H1 (cell line): Measurements from ENCODE around the gene FN3KRP. TPM values are rescaled to one million over a fixed set of nuclear protein-coding genes. Genes with fewer than 3 reads are reported as not detected.

Source experiments
- CTCF ChIA-PET: fragments of 300-600 bp; sonication (Branson Sonifier 250); formaldehyde crosslinking; loops from one replicate; lab custom pipeline; 2021; ENCODE audit not compliant: partially characterized antibody; lab: Charles Lee
- POLR2A ChIA-PET: fragments of 300-600 bp; sonication (Branson Sonifier 250); formaldehyde crosslinking; loops from one replicate; lab custom pipeline; 2021; ENCODE audit warnings: inconsistent platforms; ENCODE audit not compliant: partially characterized antibody; lab: Charles Lee
- DNase-seq, 2 experiments: peaks; one replicate each; pipeline versions ENCODE4 v3.0.0 to v3.0.0-alpha.2; 2010 to 2022; ENCODE audit warnings: low spot score in 2 of 2, low read depth in 1 of 2, mixed read lengths in 1 of 2
- FAIRE-seq: peaks from 2 replicates; lab custom pipeline; 2011; peaks lifted over from hg19 to GRCh38; lab: Jason Lieb, UNC
- H2AFZ ChIP-seq: 2 replicates; pipeline ENCODE4 v1.8.1; 2012; ENCODE audit warnings: low read length, inconsistent platforms
- H2AK5ac ChIP-seq: 2 replicates; pipeline ENCODE4 v1.6.1; 2013; ENCODE audit warnings: low read depth, low read length
- H2BK120ac ChIP-seq: replicated peaks from 2 replicates; pipeline ENCODE3; 2013; ENCODE audit warnings: low read depth, low read length, inconsistent platforms
- H2BK12ac ChIP-seq: 2 replicates; pipeline ENCODE4 v1.6.1; 2013; ENCODE audit warnings: low read depth, low read length
- H2BK15ac ChIP-seq: 2 replicates; pipeline ENCODE4 v1.6.1; 2013; ENCODE audit warnings: low read length
- H2BK20ac ChIP-seq: 2 replicates; pipeline ENCODE4 v1.6.1; 2013; ENCODE audit warnings: low read length
- H2BK5ac ChIP-seq: 2 replicates; pipeline ENCODE4 v1.6.1; 2013; ENCODE audit warnings: low read depth, low read length
- H3K14ac ChIP-seq: 2 replicates; pipeline ENCODE4 v1.6.1; 2013; ENCODE audit warnings: inconsistent platforms; ENCODE audit not compliant: insufficient read length
- H3K18ac ChIP-seq: 2 replicates; pipeline ENCODE4 v1.6.1; 2013; ENCODE audit warnings: low read length; ENCODE audit errors: extremely low read depth
- H3K23ac ChIP-seq: 2 replicates; pipeline ENCODE4 v1.6.1; 2013; ENCODE audit warnings: inconsistent platforms; ENCODE audit not compliant: insufficient read length
- H3K23me2 ChIP-seq: 2 replicates; pipeline ENCODE4 v1.6.1; 2013; ENCODE audit warnings: low read depth, low read length
- H3K27ac ChIP-seq: 2 replicates; pipeline ENCODE4 v1.6.1; 2011; ENCODE audit warnings: low read depth, low read length, inconsistent platforms
- H3K27me3 ChIP-seq, 4 experiments: replicated peaks in 1 of 4; 1 replicate in 1 of 4; 2 replicates in 3 of 4; pipeline versions ENCODE4 v1.6.1 to v1.8.1; 2011 to 2013; ENCODE audit warnings: low read length in 3 of 4, mild to moderate bottlenecking in 3 of 4, inconsistent platforms in 2 of 4, mixed read lengths in 2 of 4, moderate library complexity in 1 of 4; ENCODE audit not compliant: control insufficient read depth in 3 of 4, insufficient read depth in 3 of 4; ENCODE audit errors: extremely low read depth in 1 of 4
- H3K36me3 ChIP-seq, 4 experiments: 2 replicates each; pipeline versions ENCODE4 v1.6.1 to v1.8.1; 2011 to 2013; ENCODE audit warnings: mild to moderate bottlenecking in 4 of 4, low read length in 3 of 4, moderate library complexity in 2 of 4, control low read depth in 1 of 4, inconsistent platforms in 1 of 4; ENCODE audit not compliant: insufficient read depth in 4 of 4, control insufficient read depth in 2 of 4
- H3K4ac ChIP-seq: replicated peaks from 2 replicates; pipeline ENCODE3; 2013; ENCODE audit warnings: low read length, low read depth, mixed read lengths, inconsistent platforms; ENCODE audit not compliant: insufficient read length
- H3K4me1 ChIP-seq, 4 experiments: replicated peaks in 1 of 4; 1 replicate in 1 of 4; 2 replicates in 3 of 4; pipeline versions ENCODE4 v1.6.1 to v1.8.1; 2011 to 2013; ENCODE audit warnings: low read length in 3 of 4, inconsistent platforms in 2 of 4, mixed read lengths in 1 of 4; ENCODE audit not compliant: insufficient read depth in 4 of 4, control insufficient read depth in 3 of 4
- H3K4me2 ChIP-seq, 2 experiments: 2 replicates each; pipeline versions ENCODE4 v1.6.1 to v1.8.1; 2011 to 2013; ENCODE audit warnings: low read depth in 2 of 2, low read length in 2 of 2, control low read depth in 1 of 2, inconsistent platforms in 1 of 2, mild to moderate bottlenecking in 1 of 2; ENCODE audit not compliant: insufficient read depth in 1 of 2
- H3K4me3 ChIP-seq, 4 experiments: fragments of 200-600, 300-600 bp in 1 of 4; sonication (generic), shearing (Covaris generic), sonication (Bioruptor Twin) in 1 of 4; 2 replicates each; pipeline versions ENCODE4 v1.5.1 to v1.8.1; 2011 to 2016; ENCODE audit warnings: low read length in 4 of 4, low read depth in 3 of 4, control low read depth in 2 of 4, inconsistent platforms in 2 of 4, mild to moderate bottlenecking in 2 of 4, mixed read lengths in 1 of 4, moderate library complexity in 1 of 4; ENCODE audit not compliant: insufficient read depth in 2 of 4; ENCODE audit errors: extremely low read depth in 1 of 4
- H3K56ac ChIP-seq: replicated peaks from 2 replicates; pipeline ENCODE3; 2013; ENCODE audit warnings: low read depth, mild to moderate bottlenecking, mixed read lengths, low read length, inconsistent platforms; ENCODE audit not compliant: insufficient read length
- H3K79me1 ChIP-seq: 2 replicates; pipeline ENCODE4 v1.6.1; 2013; ENCODE audit warnings: low read depth, low read length, control low read depth
- H3K79me2 ChIP-seq, 2 experiments: 2 replicates each; pipeline versions ENCODE4 v1.6.1 to v1.8.1; 2012 to 2013; ENCODE audit warnings: low read length in 2 of 2, mild to moderate bottlenecking in 2 of 2, inconsistent platforms in 1 of 2; ENCODE audit not compliant: insufficient read depth in 2 of 2, control insufficient read depth in 1 of 2
- H3K9ac ChIP-seq, 4 experiments: replicated peaks in 1 of 4; 1 replicate in 1 of 4; 2 replicates in 3 of 4; pipeline versions ENCODE4 v1.6.1 to v1.8.1; 2011 to 2013; ENCODE audit warnings: low read depth in 3 of 4, low read length in 3 of 4, control low read depth in 2 of 4, mild to moderate bottlenecking in 2 of 4, moderate library complexity in 2 of 4, inconsistent platforms in 1 of 4; ENCODE audit errors: extremely low read depth in 1 of 4
- H3K9me3 ChIP-seq, 2 experiments: 2 replicates each; pipeline versions ENCODE4 v1.6.1 to v1.8.1; 2012 to 2013; ENCODE audit warnings: mild to moderate bottlenecking in 2 of 2, moderate library complexity in 2 of 2, control low read depth in 1 of 2, inconsistent platforms in 1 of 2, low read depth in 1 of 2, low read length in 1 of 2, mixed read lengths in 1 of 2; ENCODE audit not compliant: insufficient read depth in 2 of 2
- H4K20me1 ChIP-seq, 2 experiments: replicated peaks in 1 of 2; 2 replicates each; pipeline versions ENCODE3 to v1.8.1; 2011 to 2013; ENCODE audit warnings: inconsistent platforms in 2 of 2, low read length in 2 of 2, mild to moderate bottlenecking in 1 of 2; ENCODE audit not compliant: insufficient read depth in 2 of 2, control insufficient read depth in 1 of 2
- H4K5ac ChIP-seq: 2 replicates; pipeline ENCODE4 v1.6.1; 2013; ENCODE audit warnings: low read length, low read depth, mixed read lengths, inconsistent platforms; ENCODE audit not compliant: insufficient read length
- H4K8ac ChIP-seq: 2 replicates; pipeline ENCODE4 v1.8.0; 2013; ENCODE audit warnings: mild to moderate bottlenecking, moderate library complexity, low read length, inconsistent platforms; ENCODE audit not compliant: insufficient read depth; ENCODE audit errors: extremely low read depth
- H4K91ac ChIP-seq: replicated peaks from 2 replicates; pipeline ENCODE3; 2013; ENCODE audit warnings: low read length, mixed read lengths, inconsistent platforms; ENCODE audit not compliant: insufficient read length
- RFX5 ChIP-seq: IDR thresholded peaks from 2 replicates; pipeline ENCODE4 v1.6.1; 2011; ENCODE audit warnings: low read depth, low read length, improper control_type of control experiment, borderline replicate concordance
- SP2 ChIP-seq: IDR thresholded peaks from 2 replicates; pipeline ENCODE4 v1.6.1; 2012; ENCODE audit warnings: mild to moderate bottlenecking, low read length, inconsistent platforms
- TEAD4 ChIP-seq: IDR thresholded peaks from 2 replicates; pipeline ENCODE4 v1.6.1; 2012; ENCODE audit warnings: low read depth, low read length, inconsistent platforms, mixed read lengths
- WGBS, 2 experiments: shearing (Covaris generic) in 1 of 2; methylation state at CpG; one replicate each; pipeline versions ENCODE4 v1.1.6 to v1.1.7; 2013 to 2015; ENCODE audit warnings: low lambda C conversion rate in 2 of 2, mixed read lengths in 2 of 2, inconsistent platforms in 1 of 2, low coverage in 1 of 2, missing lambda C conversion rate in 1 of 2; ENCODE audit not compliant: insufficient replicate concordance in 2 of 2, insufficient coverage in 1 of 2, insufficient read length in 1 of 2; ENCODE audit errors: extremely low coverage in 1 of 2, missing lambda C conversion rate in 1 of 2; 5-methylcytosine and 5-hydroxymethylcytosine counted together
- polyA plus RNA-seq, 7 experiments: library from polyadenylated mRNA; depleted of rRNA in 3 of 7; stranded (reverse) in 5 of 7; unstranded in 2 of 7; fragments of >200 nt in 5 of 7; fragments of 200-250 nt in 2 of 7; gene quantifications; 1 replicate in 5 of 7; 2 replicates in 1 of 7; 4 replicates in 1 of 7; pipeline versions ENCODE4 v1.2.1 to v1.2.3, GENCODE V29; 2011 to 2013; ENCODE audit warnings: missing spikeins in 2 of 7, mixed read lengths in 2 of 7
- total RNA-seq: library from RNA; stranded (reverse); fragmentation: NEBNext Ultra II Directional; extraction: Animal tissue kit (Norgen Biotek cat#: 25700); gene quantifications from 2 replicates; pipeline ENCODE4 v1.2.1, GENCODE V29; 2021

Gene FN3KRP
- total and polyA plus RNA-seq, 2 of the 8 experiments (the other 6 are each of a cell fraction or from before 2014, with no cell fraction given) = 18.1 to 21.4 TPM

GRCh38 chr17:82729479-82730260, 13.2 kb downstream of the FN3KRP start:
- WGBS, 2 experiments = 87% methylated on average over 39 of the region's 48 CpGs; no CpG with 5 or more reads in 1 of the 2 experiments
- no peak for FAIRE-seq

More at GRCh38 chr17:82729479-82730260, 13.2 kb downstream of the FN3KRP start:
- Histone ChIP-seq H3K4me2 (no peak overlapping the region), H4K5ac (no peak overlapping the region), H3K27ac (no peak overlapping the region), H3K14ac (no peak overlapping the region), H2BK120ac (no peak overlapping the region), H3K9me3 (0 out of 4 replicates have a peak, but pooled peaks cover 0 to 2% of the 10 kb centered on the region in 2 experiments), H2BK15ac (no peak overlapping the region), H2BK20ac (no peak overlapping the region), H3K18ac (no peak overlapping the region), H2BK5ac (no peak overlapping the region), H2AFZ (no peak overlapping the region), H2AK5ac (no peak overlapping the region), H3K23me2 (no peaks in the 10 kb centered on the region), H3K56ac (no peak overlapping the region), H4K20me1 (peaks cover 0 to 3% of the 10 kb centered on the region in 2 experiments), H4K8ac (no peak overlapping the region; the same call in 1 of the 2 replicates), H4K91ac (no peak overlapping the region), H3K79me2 (no peaks in the 10 kb centered on the region), H3K36me3 (peaks cover 0 to 7% (median 3%) of the 10 kb centered on the region in 4 experiments; a peak in 4 of 8 replicates), H2BK12ac (no peak overlapping the region), H3K4ac (no peak overlapping the region), H3K23ac (no peak overlapping the region), H3K79me1 (no peaks in the 10 kb centered on the region), H3K4me1 (no peaks in the 10 kb centered on the region), H3K27me3 (no peaks in the 10 kb centered on the region), H3K4me3 (no peak overlapping the region), H3K9ac (no peak overlapping the region)
- DNase-seq = no peak
- TF ChIP-seq SP2 (no peak), RFX5 (no peak), TEAD4 (no peak)
- ChIA-PET POLR2A (no interaction called here), CTCF (interaction anchor here (1.0 to 1.8 kb wide), 4 partner anchors 14 to 65 kb away, joined by 3 to 5 read pairs (median 4); no protein-coding TSS in a partner anchor)
